ENCODE results near the gene HPCAL1. TPM values are rescaled to one million over a fixed set of nuclear protein-coding genes. Genes with fewer than 3 reads are reported as not detected.

Gene HPCAL1
- total RNA-seq, 1 experiment from 2014 or later, result 312 TPM

GRCh38 chr2:10395893-10396292 lies 93.2 kb downstream of the HPCAL1 start:
- peaks cover 28% of the 10 kb centered on the region for H3K36me3 ChIP-seq (ENCODE audit: low read depth, low read length)
- no peak overlapping the region for H3K27ac ChIP-seq (ENCODE audit: low read length)
- no peak overlapping the region for H2AFZ ChIP-seq (ENCODE audit: low read length)
- ATAC-seq (no peak), DNase-seq (no peak)
- no peak overlapping the region for H3K4me2 ChIP-seq (ENCODE audit: low read length)
- no TSS peak for BruUV-seq (replicated peaks)
- intact Hi-C loops (cut with micrococcal nuclease), result no loop called here
- peaks cover 32% of the 10 kb centered on the region for H3K4me1 ChIP-seq (ENCODE audit: insufficient read depth, low read length)
- no peaks in the 10 kb centered on the region for H4K20me1 ChIP-seq (ENCODE audit: low read length)
- ChIA-PET POLR2A (ENCODE audit: unreplicated experiment) (no interaction called here), CTCF (no interaction called here)
- H3K79me2 ChIP-seq (ENCODE audit: low read length), result peaks cover 78% of the 10 kb centered on the region
- H3F3A ChIP-seq (ENCODE audit: low read length, unreplicated experiment), result peaks cover under 1% of the 10 kb centered on the region
- H3K4me3 ChIP-seq (ENCODE audit: low read length), result no peak overlapping the region
- H3K9me2 ChIP-seq (replicated peaks; ENCODE audit: low read length), result no peaks in the 10 kb centered on the region
- H3K9me3 ChIP-seq (ENCODE audit: low read length), result no peaks in the 10 kb centered on the region
- no peaks in the 10 kb centered on the region for H3K27me3 ChIP-seq (ENCODE audit: low read length)
- TF ChIP-seq EZH2phosphoT487 (IDR thresholded peaks at IDR 0.05; ENCODE audit: borderline replicate concordance, low read length) (no peak), EZH2 (IDR thresholded peaks at IDR 0.05; ENCODE audit: low read length, unreplicated experiment) (no peak), CTCF (conservative IDR thresholded peaks at IDR 0.05; ENCODE audit: low read depth, low read length) (no peak)
- no peak overlapping the region for H3K9ac ChIP-seq (ENCODE audit: low read length)

GRCh38 chr2:10396464-10396863 lies 93.8 kb downstream of the HPCAL1 start:
- ATAC-seq, result no peak
- Histone ChIP-seq H3K27me3 (ENCODE audit: low read length) (no peaks in the 10 kb centered on the region), H3K4me3 (ENCODE audit: low read length) (no peak overlapping the region), H3K9ac (ENCODE audit: low read length) (no peak overlapping the region), H3K9me2 (replicated peaks; ENCODE audit: low read length) (no peaks in the 10 kb centered on the region), H3K36me3 (ENCODE audit: low read depth, low read length) (peaks cover 30% of the 10 kb centered on the region), H4K20me1 (ENCODE audit: low read length) (no peaks in the 10 kb centered on the region), H3K27ac (ENCODE audit: low read length) (no peak overlapping the region), H3K79me2 (ENCODE audit: low read length) (peaks cover 78% of the 10 kb centered on the region), H3K4me1 (ENCODE audit: insufficient read depth, low read length) (peaks cover 35% of the 10 kb centered on the region), H3K9me3 (ENCODE audit: low read length) (no peaks in the 10 kb centered on the region), H3F3A (ENCODE audit: low read length, unreplicated experiment) (peaks cover 5% of the 10 kb centered on the region), H3K4me2 (ENCODE audit: low read length) (no peak overlapping the region), H2AFZ (ENCODE audit: low read length) (no peak overlapping the region)
- intact Hi-C loops (cut with micrococcal nuclease), result no loop called here
- POLR2A ChIA-PET (ENCODE audit: unreplicated experiment), result no interaction called here
- no TSS peak for BruUV-seq (replicated peaks)
- DNase-seq, result no peak
- CTCF ChIA-PET, result no interaction called here
- TF ChIP-seq CTCF (conservative IDR thresholded peaks at IDR 0.05; ENCODE audit: low read depth, low read length) (no peak), EZH2phosphoT487 (IDR thresholded peaks at IDR 0.05; ENCODE audit: borderline replicate concordance, low read length) (no peak), EZH2 (IDR thresholded peaks at IDR 0.05; ENCODE audit: low read length, unreplicated experiment) (no peak)

GRCh38 chr2:10397297-10397875 lies 94.7 kb downstream of the HPCAL1 start:
- peaks cover 30% of the 10 kb centered on the region for H3K36me3 ChIP-seq (ENCODE audit: low read depth, low read length)
- DNase-seq (no peak), ATAC-seq (no peak)
- H3K4me3 ChIP-seq (ENCODE audit: low read length), result no peak overlapping the region
- H2AFZ ChIP-seq (ENCODE audit: low read length), result no peak overlapping the region
- H3K27ac ChIP-seq (ENCODE audit: low read length), result no peak overlapping the region
- H3F3A ChIP-seq (ENCODE audit: low read length, unreplicated experiment), result peaks cover 8% of the 10 kb centered on the region
- H3K27me3 ChIP-seq (ENCODE audit: low read length), result no peaks in the 10 kb centered on the region
- intact Hi-C loops (cut with micrococcal nuclease), result no loop called here
- no peak for TF ChIP-seq EZH2phosphoT487 (IDR thresholded peaks at IDR 0.05; ENCODE audit: borderline replicate concordance, low read length)
- TF ChIP-seq CTCF (conservative IDR thresholded peaks at IDR 0.05; ENCODE audit: low read depth, low read length), result no peak
- no peak for TF ChIP-seq EZH2 (IDR thresholded peaks at IDR 0.05; ENCODE audit: low read length, unreplicated experiment)
- no peaks in the 10 kb centered on the region for H3K9me2 ChIP-seq (replicated peaks; ENCODE audit: low read length)
- BruUV-seq (replicated peaks), result no TSS peak
- POLR2A ChIA-PET (ENCODE audit: unreplicated experiment), result no interaction called here
- CTCF ChIA-PET, result no interaction called here
- H3K79me2 ChIP-seq (ENCODE audit: low read length), result peaks cover 72% of the 10 kb centered on the region
- peaks cover 41% of the 10 kb centered on the region for H3K4me1 ChIP-seq (ENCODE audit: insufficient read depth, low read length)
- no peak overlapping the region for H3K9ac ChIP-seq (ENCODE audit: low read length)
- no peaks in the 10 kb centered on the region for H3K9me3 ChIP-seq (ENCODE audit: low read length)
- H4K20me1 ChIP-seq (ENCODE audit: low read length), result no peaks in the 10 kb centered on the region
- H3K4me2 ChIP-seq (ENCODE audit: low read length), result no peak overlapping the region
